Progenitor cell of endocrine pancreas (in vitro differentiated cells): ENCODE results near the gene LRP1B. TPM values are rescaled to one million over a fixed set of nuclear protein-coding genes. Genes with fewer than 3 reads are reported as not detected.

Experiments
- DNase-seq: peaks from one replicate; pipeline ENCODE4 v3.0.0; 2021; ENCODE audit warnings: low spot score; ENCODE audit not compliant: unreplicated experiment
- H3K27ac Mint-ChIP-seq: 2 replicates; pipeline ENCODE4 v1.8.0; 2021; ENCODE audit warnings: mild to moderate bottlenecking, moderate library complexity, mixed read lengths
- H3K27me3 Mint-ChIP-seq: 2 replicates; pipeline ENCODE4 v1.8.0; 2021; ENCODE audit warnings: mixed read lengths
- H3K36me3 Mint-ChIP-seq: 2 replicates; pipeline ENCODE4 v1.8.0; 2022; ENCODE audit warnings: mixed read lengths; ENCODE audit not compliant: insufficient read depth
- H3K4me1 Mint-ChIP-seq: 2 replicates; pipeline ENCODE4 v1.8.0; 2021; ENCODE audit warnings: low read depth, mixed read lengths
- H3K4me3 Mint-ChIP-seq: 2 replicates; pipeline ENCODE4 v1.8.0; 2021; ENCODE audit warnings: low read depth, mild to moderate bottlenecking, moderate library complexity, mixed read lengths
- H3K9me3 Mint-ChIP-seq: 2 replicates; pipeline ENCODE4 v1.8.0; 2021; ENCODE audit warnings: low read depth, mixed read lengths
- total RNA-seq: library from RNA; stranded (reverse); gene quantifications from 2 replicates; pipeline ENCODE4 v1.2.1, GENCODE V29; 2021
- TF ChIP-seq, protein P1 (sequence below): fragments of 200-600 bp; sonication (generic); IDR thresholded peaks from one replicate; pipeline ENCODE4 v1.5.0; 2021; ENCODE audit warnings: antibody characterized with exemption, mild to moderate bottlenecking; ENCODE audit not compliant: unreplicated experiment

The LRP1B gene
- total RNA-seq, 1 donor from 2014 or later = 0.57 TPM

GRCh38 chr2:141492816-141493215 is 638.0 kb downstream of the LRP1B start:
- no peak overlapping the region for H3K27ac Mint-ChIP-seq
- no peak overlapping the region for H3K4me3 Mint-ChIP-seq
- H3K9me3 Mint-ChIP-seq = no peaks in the 10 kb centered on the region
- DNase-seq = no peak
- no peaks in the 10 kb centered on the region for H3K36me3 Mint-ChIP-seq
- TF ChIP-seq, protein P1, sequence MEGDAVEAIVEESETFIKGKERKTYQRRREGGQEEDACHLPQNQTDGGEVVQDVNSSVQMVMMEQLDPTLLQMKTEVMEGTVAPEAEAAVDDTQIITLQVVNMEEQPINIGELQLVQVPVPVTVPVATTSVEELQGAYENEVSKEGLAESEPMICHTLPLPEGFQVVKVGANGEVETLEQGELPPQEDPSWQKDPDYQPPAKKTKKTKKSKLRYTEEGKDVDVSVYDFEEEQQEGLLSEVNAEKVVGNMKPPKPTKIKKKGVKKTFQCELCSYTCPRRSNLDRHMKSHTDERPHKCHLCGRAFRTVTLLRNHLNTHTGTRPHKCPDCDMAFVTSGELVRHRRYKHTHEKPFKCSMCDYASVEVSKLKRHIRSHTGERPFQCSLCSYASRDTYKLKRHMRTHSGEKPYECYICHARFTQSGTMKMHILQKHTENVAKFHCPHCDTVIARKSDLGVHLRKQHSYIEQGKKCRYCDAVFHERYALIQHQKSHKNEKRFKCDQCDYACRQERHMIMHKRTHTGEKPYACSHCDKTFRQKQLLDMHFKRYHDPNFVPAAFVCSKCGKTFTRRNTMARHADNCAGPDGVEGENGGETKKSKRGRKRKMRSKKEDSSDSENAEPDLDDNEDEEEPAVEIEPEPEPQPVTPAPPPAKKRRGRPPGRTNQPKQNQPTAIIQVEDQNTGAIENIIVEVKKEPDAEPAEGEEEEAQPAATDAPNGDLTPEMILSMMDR = no peak
- no peaks in the 10 kb centered on the region for H3K4me1 Mint-ChIP-seq
- no peaks in the 10 kb centered on the region for H3K27me3 Mint-ChIP-seq

DNA sequence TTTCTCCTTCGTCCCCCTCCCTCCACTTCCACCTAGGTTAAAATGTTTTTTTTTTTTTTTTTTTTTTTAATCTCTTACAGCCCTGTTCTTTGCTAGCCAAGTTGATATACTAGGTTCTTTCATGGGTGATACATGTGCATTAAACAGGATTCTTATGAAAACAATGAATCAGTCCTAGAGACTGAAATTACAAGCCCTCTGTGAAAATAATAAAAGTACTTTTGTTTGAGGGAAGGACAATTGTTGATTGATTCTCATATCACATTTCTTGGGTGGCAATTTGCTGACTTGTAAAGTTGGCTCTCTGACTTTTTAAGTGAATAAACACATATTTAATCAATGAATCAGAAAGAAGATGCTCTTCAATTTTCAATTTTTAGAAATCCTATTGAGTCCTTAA is 639.9 kb downstream of the LRP1B start:
- Mint-ChIP-seq H3K4me3 (no peak overlapping the region), H3K4me1 (no peaks in the 10 kb centered on the region), H3K9me3 (no peaks in the 10 kb centered on the region), H3K27me3 (no peaks in the 10 kb centered on the region), H3K36me3 (no peaks in the 10 kb centered on the region), H3K27ac (no peak overlapping the region)
- TF ChIP-seq, protein P1 = no peak
- no peak for DNase-seq

DNA sequence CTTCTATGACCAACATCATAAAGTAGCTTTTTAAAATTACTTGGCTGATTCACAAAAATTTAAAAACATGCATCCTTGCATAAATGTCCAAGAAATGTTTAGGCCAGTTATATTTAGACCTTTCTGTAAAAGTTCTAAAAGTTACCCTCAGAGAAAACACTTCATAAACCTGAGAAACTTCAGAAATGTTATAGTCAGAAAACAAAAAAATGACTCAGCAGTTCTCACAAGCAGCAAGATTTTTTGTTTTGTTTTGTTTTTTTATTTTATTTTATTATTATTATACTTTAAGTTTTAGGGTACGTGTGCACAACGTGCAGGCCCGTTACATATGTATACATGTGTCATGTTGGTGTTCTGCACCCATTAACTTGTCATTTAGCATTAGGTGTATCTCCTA is 648.1 kb downstream of the LRP1B start:
- DNase-seq = no peak
- Mint-ChIP-seq H3K4me1 (peaks cover 5% of the 10 kb centered on the region), H3K27me3 (no peaks in the 10 kb centered on the region), H3K9me3 (no peaks in the 10 kb centered on the region), H3K36me3 (no peaks in the 10 kb centered on the region), H3K27ac (no peak overlapping the region), H3K4me3 (no peak overlapping the region)
- TF ChIP-seq, protein P1 = no peak

DNA sequence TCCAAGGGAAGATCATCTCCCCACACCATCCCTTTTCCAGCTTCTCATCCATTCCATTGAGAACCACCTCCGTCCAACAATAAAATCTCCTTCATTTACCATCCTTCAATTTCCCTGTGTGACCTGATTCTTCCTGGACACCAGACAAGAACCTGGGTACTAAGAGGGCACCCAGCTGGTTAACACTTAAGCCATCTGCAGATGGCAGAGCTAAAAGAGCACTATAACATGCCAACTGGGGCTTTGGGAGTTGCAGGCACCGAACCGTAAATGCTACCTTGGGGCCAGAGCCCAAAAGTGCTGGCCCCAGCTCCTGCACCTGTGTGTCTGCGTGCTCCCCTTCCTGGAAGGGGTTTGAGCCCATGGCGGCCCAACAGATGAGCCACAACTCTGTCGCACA is 655.0 kb downstream of the LRP1B start:
- H3K27ac Mint-ChIP-seq = no peak overlapping the region
- H3K27me3 Mint-ChIP-seq = no peaks in the 10 kb centered on the region
- TF ChIP-seq, protein P1 = no peak
- no peaks in the 10 kb centered on the region for H3K36me3 Mint-ChIP-seq
- no peak overlapping the region for H3K4me3 Mint-ChIP-seq
- DNase-seq = no peak
- H3K9me3 Mint-ChIP-seq = no peaks in the 10 kb centered on the region
- peaks cover 8% of the 10 kb centered on the region for H3K4me1 Mint-ChIP-seq

- no peak for DNase-seq
- Mint-ChIP-seq H3K9me3 (no peaks in the 10 kb centered on the region), H3K27me3 (no peaks in the 10 kb centered on the region), H3K27ac (peak overlapping the region; percentile 67), H3K36me3 (no peaks in the 10 kb centered on the region), H3K4me1 (peaks cover 18% of the 10 kb centered on the region), H3K4me3 (no peak overlapping the region)
- TF ChIP-seq, protein P1 = no peak
These were observed 662.1 kb downstream of the LRP1B start for GRCh38 chr2:141468761-141469160.

DNA sequence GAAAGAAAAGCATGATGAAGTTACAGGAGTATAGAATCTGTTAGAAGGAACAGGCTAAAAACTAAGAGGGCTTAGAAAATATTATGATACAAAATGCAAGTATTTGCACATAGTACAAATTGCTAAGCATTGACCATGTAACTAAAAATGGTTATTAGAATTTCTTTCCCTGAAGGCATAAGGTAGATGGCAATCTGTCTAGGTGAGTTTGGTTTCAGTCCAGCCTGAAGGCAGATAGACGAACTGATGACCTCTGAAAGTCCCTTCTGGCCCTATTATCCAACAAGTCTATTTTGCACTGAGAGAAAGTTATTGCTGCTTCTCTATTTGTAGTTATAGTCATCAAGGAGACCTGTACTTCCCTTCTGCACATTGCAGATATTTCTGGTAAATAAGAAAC is 663.5 kb downstream of the LRP1B start:
- Mint-ChIP-seq H3K36me3 (no peaks in the 10 kb centered on the region), H3K9me3 (no peaks in the 10 kb centered on the region), H3K27me3 (no peaks in the 10 kb centered on the region), H3K4me1 (peaks cover 14% of the 10 kb centered on the region), H3K27ac (no peak overlapping the region), H3K4me3 (no peak overlapping the region)
- no peak for DNase-seq
- TF ChIP-seq, protein P1 = no peak
